Peyer's patch (tissue), 4 donors: ENCODE results near the gene BRD8. TPM values are rescaled to one million over a fixed set of nuclear protein-coding genes. Genes with fewer than 3 reads are reported as not detected.

Experiments used
- DNase-seq, 3 donors: peaks; one replicate each; pipeline ENCODE4 v3.0.0-alpha.2; 2017 to 2019
- H3K27ac ChIP-seq, 4 donors: fragments of 200-600 bp; sonication (generic); one replicate each; pipeline ENCODE4 v1.5.1; 2016 to 2019
- H3K27me3 ChIP-seq, 2 donors: fragments of 200-600 bp; sonication (generic); one replicate each; pipeline ENCODE4 v1.5.1; 2019
- H3K36me3 ChIP-seq, 3 donors: fragments of 200-600 bp; sonication (generic); one replicate each; pipeline ENCODE4 v1.5.1; 2016 to 2019
- H3K4me1 ChIP-seq, 4 donors: fragments of 200-600 bp; sonication (generic); one replicate each; pipeline ENCODE4 v1.5.1; 2016 to 2019
- H3K4me3 ChIP-seq, 4 donors: fragments of 200-600 bp; sonication (generic); 1 replicate in 3 of 4; 2 replicates in 1 of 4; pipeline ENCODE4 v1.5.1; 2016 to 2019; ENCODE audit warnings: mild to moderate bottlenecking in 1 of 4
- H3K9me3 ChIP-seq, 4 donors: fragments of 200-600 bp; sonication (generic); one replicate each; pipeline ENCODE4 v1.5.1; 2016 to 2019; ENCODE audit warnings: mild to moderate bottlenecking in 1 of 4
- CTCF ChIP-seq, 6 experiments: fragments of 450-650 bp in 4 of 6; fragments of 200-600 bp in 2 of 6; sonication (generic) in 1 of 6; IDR thresholded peaks; one replicate each; pipeline ENCODE4 v1.5.1; 2017 to 2019; ENCODE audit warnings: antibody characterized with exemption in 6 of 6, mild to moderate bottlenecking in 3 of 6, moderate library complexity in 1 of 6
- POLR2A ChIP-seq, 2 donors: fragments of 450-650 bp; IDR thresholded peaks; one replicate each; pipeline ENCODE4 v1.5.1; 2017; ENCODE audit warnings: antibody characterized with exemption in 2 of 2, mild to moderate bottlenecking in 2 of 2, moderate library complexity in 2 of 2
- total RNA-seq, 4 donors: library from RNA; depleted of rRNA; stranded (reverse); fragments of >200 nt; gene quantifications; one replicate each; pipeline ENCODE4 v1.1.0, GENCODE V29; 2016

Gene BRD8
- total RNA-seq, 4 donors from 2014 or later: 42.2 to 130 (median 70.8) TPM

GRCh38 chr5:138140268-138140667 is 38.2 kb downstream of the BRD8 start:
- Histone ChIP-seq H3K9me3 (no peaks in the 10 kb centered on the region), H3K4me1 (peaks cover 0 to 7% (median 0%) of the 10 kb centered on the region in 4 donors), H3K27ac (no peak overlapping the region), H3K4me3 (no peak overlapping the region), H3K36me3 (no peaks in the 10 kb centered on the region), H3K27me3 (no peaks in the 10 kb centered on the region)
- no peak for TF ChIP-seq POLR2A (IDR thresholded peaks at IDR 0.05)
- no peak for TF ChIP-seq CTCF (IDR thresholded peaks at IDR 0.05)
- no peak for DNase-seq

- Histone ChIP-seq H3K4me1 (peaks cover 0 to 7% (median 0%) of the 10 kb centered on the region in 4 donors), H3K27ac (no peak overlapping the region), H3K27me3 (no peaks in the 10 kb centered on the region), H3K9me3 (no peaks in the 10 kb centered on the region), H3K4me3 (no peak overlapping the region), H3K36me3 (no peaks in the 10 kb centered on the region)
- TF ChIP-seq CTCF (IDR thresholded peaks at IDR 0.05): no peak
- no peak for TF ChIP-seq POLR2A (IDR thresholded peaks at IDR 0.05)
- no peak for DNase-seq
Observed at GRCh38 chr5:138139781-138140090, 38.7 kb downstream of the BRD8 start.

- no peaks in the 10 kb centered on the region for H3K27me3 ChIP-seq
- H3K4me3 ChIP-seq: peak within 1 kb of the TSS; percentile 13 to 53 (median 38)
- H3K4me1 ChIP-seq: peaks cover 0 to 7% (median 0%) of the 10 kb centered on the region in 4 donors
- TF ChIP-seq POLR2A (IDR thresholded peaks at IDR 0.05) (no peak), CTCF (IDR thresholded peaks at IDR 0.05) (no peak)
- no peak within 1 kb of the TSS for H3K27ac ChIP-seq
- no peaks in the 10 kb centered on the region for H3K36me3 ChIP-seq
- peak; percentile 35 to 62 (median 54) for DNase-seq
- H3K9me3 ChIP-seq: no peaks in the 10 kb centered on the region
Observed at GRCh38 chr5:138138949-138139780, 39.3 kb downstream of the BRD8 start, which contains the start of gene NME5. TSS of gene NME5 (minus strand) at chr5:138139428. CDS start at chr5:138138780, 648 bp downstream.

- Histone ChIP-seq H3K36me3 (no peaks in the 10 kb centered on the region), H3K9me3 (no peaks in the 10 kb centered on the region), H3K27ac (no peak overlapping the region), H3K4me1 (no peaks in the 10 kb centered on the region), H3K4me3 (peak overlapping the region in 1 of 4 donors; percentile 26), H3K27me3 (no peaks in the 10 kb centered on the region)
- DNase-seq: no peak
- TF ChIP-seq CTCF (IDR thresholded peaks at IDR 0.05): no peak
Observed at GRCh38 chr5:138132543-138132942, 45.9 kb downstream of the BRD8 start.

GRCh38 chr5:138129347-138129746 is 49.1 kb downstream of the BRD8 start:
- Histone ChIP-seq H3K9me3 (no peaks in the 10 kb centered on the region), H3K4me1 (no peaks in the 10 kb centered on the region), H3K36me3 (no peaks in the 10 kb centered on the region), H3K4me3 (no peak overlapping the region), H3K27ac (no peak overlapping the region), H3K27me3 (no peaks in the 10 kb centered on the region)
- TF ChIP-seq POLR2A (IDR thresholded peaks at IDR 0.05) (no peak), CTCF (IDR thresholded peaks at IDR 0.05) (no peak)
- no peak for DNase-seq
